GM21825 (cell line): Measurements from ENCODE around the gene WNT5B.

Experiments used
- ATAC-seq: cut with Tn5 transposase; IDR thresholded peaks from one replicate; pipeline ENCODE4 v1.9.1; 2021; ENCODE audit warnings: mild to moderate bottlenecking, moderate library complexity; ENCODE audit not compliant: unreplicated experiment

Gene WNT5B

GRCh38 chr12:1628666-1629337 lies at the start of gene WNT5B:
TSS of gene WNT5B (plus strand) at chr12:1629231. CDS start at chr12:1631355, 2,124 bp downstream.
- ATAC-seq: no peak

DNA sequence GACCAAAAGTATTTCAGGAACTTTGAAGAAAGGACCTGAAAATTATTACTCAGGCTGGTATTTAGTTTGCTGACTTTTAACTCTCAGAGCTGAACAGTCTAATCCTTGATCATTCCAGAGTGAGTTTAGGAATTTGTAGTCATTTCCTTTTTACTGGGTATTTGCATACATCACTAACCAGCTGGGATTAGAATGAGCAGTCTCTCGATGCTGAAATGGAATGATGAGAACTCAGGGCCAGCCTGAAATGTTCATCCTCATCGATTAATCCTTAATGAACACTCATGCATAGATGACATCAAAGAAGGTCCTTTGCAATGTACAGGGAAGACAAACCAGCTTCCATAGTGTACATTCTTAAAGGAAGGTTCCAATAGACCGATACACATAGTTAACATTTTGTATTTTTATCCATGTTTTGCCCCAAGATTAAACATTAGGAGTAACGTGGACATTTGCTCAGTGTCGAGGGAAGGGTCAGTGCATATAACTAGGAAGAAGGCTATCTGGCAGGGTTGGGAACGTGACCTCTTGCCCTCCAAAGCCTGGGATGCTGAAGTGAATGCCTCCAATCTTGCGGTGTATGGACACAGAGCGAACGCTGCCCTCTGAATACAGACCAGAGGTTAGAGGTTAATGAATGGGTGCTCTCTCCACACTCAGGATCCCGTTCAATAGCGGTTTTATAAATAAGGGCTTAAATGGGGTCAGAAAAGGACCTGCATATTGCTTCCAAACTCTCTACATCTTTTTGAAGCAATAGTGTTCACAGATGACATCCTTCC lies 49.2 kb upstream of the WNT5B start:
- no peak for ATAC-seq

- ATAC-seq: no peak
Observed at GRCh38 chr12:1580526-1580925, 48.5 kb upstream of the WNT5B start.

- ATAC-seq: no peak
Observed at GRCh38 chr12:1581973-1582708, 46.9 kb upstream of the WNT5B start.

DNA sequence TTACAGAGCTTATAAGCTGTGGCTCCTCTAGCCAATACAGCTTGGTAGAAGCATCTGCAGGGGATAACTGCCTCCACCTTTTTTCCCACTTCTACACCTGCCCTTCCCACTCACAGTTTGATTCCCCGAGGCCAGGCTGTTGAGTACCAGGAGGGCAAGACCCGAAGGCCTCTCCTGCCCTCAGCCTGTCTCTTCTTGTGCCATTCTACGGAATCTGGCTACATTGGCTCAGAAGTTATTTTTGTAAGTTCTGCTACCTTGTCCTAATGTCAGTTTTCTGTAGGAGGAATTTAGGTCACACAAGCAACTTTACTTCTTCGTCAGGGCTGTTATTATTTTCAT lies 46.4 kb upstream of the WNT5B start:
- no peak for ATAC-seq

DNA sequence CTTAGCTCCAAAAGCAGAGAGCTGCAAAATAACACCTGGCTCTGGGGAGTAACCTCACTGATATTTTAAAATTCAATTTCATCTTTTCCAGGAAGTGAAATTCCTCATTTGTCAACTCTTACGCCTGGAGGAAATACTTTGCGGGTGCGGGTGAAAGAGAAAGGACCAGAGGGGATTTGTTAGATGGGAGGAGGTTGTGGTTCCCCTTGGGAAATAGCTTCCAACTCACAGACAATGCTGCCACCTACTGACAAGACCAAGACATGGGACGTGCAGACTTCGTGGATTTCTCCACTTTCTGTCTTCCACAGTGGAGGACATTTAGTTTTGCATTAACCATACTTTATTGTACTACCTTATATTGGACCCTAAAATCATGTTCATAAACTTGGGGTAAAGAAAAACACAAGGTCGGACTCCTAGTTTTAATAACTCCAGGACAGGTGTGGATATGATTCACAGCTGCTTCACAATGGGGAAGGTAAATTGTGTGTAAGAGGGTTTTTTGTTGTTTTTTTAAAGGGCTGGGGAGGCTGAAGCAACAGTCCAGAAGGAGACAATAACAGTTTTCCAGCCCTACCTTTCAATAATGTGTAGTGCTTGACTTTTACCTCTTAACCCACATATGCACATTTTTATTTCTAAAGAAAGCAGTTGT lies 45.5 kb upstream of the WNT5B start:
- ATAC-seq: peak; percentile 69

DNA sequence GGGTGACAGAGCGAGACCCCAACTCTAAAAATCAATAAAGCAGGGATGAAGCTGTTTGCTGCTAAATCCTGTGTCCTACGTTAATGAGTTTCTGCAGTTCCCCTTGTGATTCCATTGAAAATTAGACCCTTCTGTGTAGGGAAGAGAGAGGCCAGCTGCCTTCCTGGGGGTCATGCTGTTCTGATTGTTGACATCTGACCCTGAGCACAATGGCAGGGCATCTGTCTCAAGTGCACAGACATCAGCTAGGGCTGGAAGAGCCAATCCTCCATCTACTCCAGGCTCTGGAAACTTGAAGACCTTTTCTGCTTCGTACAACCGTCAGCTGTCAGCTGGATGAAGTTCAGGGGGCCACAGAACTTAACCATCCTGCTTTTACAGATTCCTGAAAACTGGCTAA lies 44.7 kb upstream of the WNT5B start:
- ATAC-seq: no peak

- ATAC-seq: no peak
Observed at GRCh38 chr12:1587927-1588574, 41.0 kb upstream of the WNT5B start.

GRCh38 chr12:1588575-1588947 lies 40.5 kb upstream of the WNT5B start:
- ATAC-seq: no peak

DNA sequence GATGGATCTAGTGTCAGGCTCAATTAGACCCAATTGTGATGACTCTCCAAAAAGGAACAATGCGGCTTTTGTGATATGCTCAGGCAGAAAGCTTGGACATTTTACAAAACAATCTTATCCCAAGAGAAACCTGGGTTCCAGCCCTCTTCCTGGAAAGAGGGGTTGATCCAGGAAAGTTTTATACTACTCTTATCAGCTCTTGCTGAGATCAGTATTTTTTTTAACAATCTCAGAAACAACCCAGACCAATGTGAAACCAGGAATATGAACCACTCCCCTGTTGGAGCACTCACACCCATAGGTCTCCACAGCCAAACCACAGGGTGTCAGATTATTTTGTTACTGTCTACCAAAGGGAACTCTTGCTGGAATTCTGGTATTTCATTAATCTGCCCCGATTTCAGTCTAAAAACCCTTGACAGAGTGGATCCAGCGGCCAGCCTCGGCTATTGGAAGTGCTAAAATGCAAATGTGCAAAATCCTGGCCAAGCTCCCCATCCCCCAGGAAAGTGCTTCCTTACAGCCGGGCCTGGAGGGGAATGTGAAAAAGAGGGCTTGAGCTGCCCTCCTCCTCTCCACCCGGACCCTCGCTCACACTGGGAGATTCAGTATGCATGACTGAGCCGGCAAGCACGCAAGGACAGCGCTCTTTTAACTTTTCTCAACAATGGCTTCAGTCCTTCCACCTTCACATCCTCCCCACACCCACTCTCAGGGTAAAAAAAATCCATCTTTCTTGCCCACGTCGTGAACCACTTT lies 38.6 kb upstream of the WNT5B start:
- no peak for ATAC-seq

GRCh38 chr12:1591034-1591433 lies 38.0 kb upstream of the WNT5B start:
- no peak for ATAC-seq

DNA sequence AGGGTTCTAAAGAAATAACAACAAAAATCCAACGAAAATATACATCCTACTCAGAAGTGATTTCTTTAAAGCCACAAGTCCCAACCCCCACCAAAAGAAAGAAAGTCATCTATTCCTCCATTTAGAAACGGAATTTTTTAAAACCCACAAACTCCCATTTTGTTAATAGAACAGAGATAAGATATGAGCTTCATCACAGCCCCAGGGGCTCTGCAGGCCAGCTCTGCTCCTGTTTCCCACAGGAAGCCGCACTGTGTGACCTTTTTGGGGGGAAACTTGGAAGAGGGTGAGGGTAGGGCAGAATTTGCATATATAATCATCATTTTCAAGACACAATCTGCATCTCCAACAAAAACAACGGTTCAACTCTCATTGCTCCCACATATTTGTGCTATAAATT lies 37.5 kb upstream of the WNT5B start:
- ATAC-seq: no peak

DNA sequence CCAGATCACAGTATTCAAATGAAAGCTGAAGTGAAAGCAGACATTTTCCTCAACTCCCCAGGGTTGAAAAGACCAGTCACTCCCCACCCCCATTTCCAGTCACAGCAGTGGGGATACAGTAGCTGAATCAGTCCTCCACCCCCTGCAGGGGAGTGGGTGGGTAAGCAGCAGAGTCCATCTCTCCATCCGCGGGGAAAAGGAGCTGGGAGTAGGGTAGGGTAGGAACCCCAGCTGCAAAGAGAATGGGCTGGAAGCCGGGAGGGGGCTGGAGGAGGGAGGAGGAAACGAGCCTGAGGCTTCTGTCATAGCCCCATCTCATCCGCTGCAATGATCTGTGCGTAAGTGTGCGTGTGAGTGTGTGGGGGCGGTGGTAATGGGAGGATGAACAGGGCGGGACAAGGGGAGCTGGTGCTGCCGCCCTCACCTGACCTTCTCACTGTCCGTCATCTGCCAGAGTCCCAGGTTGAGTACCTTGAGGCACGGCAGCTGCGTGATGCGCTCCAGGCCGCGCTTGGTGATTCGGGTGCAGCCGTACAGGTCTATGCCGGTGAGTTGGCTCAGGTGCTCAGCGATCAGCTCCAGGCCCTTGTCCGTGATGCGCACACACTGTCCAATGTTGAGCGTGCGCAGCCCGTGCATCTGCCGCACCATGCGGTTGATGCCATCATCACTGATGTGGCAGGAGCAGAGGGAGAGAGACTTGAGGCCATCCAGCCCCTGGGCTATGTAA lies 36.4 kb upstream of the WNT5B start:
- peak; percentile 24 for ATAC-seq

DNA sequence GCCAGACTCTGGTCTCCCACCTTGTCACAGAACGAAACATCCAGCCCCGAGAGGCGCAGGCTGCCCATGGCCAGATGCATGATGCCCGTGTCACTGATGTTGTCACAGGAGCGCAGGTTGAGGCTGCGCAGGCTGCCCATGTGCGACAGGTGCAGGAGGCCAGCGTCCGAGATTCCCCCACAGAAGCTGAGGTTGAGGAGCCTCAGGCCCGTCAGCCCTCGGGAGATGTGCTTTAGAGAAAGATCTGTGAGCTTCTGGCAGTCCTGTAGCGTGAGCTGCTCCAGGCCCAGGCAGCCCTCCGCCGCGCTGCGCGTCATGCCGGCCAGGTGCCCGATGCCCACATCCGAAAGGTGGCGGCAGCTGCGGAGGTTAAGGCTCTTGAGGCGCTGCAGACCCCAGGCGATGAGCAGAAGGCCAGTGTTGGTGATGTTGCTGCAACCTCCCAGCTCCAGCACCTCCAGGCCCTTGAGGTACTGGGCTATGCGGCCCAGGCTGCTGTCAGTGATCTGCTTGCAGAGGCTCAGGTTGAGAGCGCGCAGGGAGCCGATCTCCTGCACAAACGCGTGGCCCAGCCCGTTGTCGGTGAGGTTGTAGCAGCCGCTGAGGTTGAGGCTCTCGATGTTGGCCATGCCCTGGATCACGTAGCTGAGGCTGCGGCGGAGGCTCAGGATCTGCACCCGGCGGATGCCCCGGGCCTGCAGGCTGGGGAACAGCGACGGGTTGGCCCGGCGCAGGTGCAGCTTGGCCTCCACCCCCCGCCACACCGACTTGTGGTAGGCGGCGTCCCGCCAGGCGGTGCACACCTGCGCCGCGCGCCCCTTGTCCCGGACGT lies 35.6 kb upstream of the WNT5B start:
- ATAC-seq: peak; percentile 26

DNA sequence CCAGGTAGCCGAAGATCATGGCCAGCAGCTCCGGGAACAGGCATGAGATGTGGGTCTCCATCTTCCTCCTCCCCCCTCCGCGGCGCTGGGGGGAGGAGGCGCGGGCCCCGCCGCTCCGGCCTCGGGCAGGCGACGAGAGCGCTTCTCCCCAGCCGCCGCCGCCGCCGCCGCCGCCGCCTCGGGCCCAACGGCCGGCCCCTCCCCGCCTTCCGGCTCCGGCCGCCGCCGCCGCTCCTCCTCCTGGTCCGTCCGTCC lies 35.1 kb upstream of the WNT5B start:
- ATAC-seq: peak; percentile 49

DNA sequence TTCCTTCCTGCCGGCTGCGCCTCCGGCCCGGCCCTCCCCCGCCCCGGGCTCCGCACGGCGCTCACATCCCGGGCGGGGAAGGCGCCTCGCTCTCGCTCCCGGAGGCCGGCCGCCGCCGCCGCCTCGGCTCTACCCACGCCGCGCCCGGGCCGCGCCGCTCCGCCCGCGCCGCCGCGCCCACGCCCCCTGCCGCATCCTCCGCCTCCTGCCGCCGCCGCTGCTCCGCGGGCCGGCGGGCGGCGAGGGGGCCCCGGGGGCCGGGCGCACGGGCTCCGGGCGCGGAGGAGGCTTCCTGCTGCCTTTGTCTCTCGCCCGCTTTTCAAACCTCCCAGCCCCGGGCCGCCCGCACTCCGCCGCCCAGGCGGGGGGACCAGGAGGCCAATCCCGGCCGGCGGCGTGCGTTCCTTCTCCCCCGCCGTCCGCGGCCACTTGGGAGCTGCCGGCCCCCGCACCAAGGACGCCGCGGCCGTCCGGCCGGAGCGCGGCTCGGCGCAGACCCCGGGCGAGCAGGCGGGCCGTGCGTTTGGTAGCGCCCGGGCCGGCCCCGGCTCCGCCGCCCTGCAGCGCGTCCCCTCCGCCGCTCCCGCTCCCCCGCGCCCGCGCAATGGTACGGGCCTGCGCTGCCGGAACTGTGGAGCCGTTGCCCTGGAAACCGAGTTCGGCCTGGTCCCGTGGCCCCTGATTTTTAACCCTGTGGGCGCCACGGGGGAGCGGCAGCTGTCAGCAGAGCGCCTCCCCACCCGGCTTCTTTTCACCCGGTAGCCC lies 34.6 kb upstream of the WNT5B start, which contains the start of gene FBXL14:
TSS of gene FBXL14 (minus strand) at position 321 of the 765 bp plus-strand sequence. CDS start 515 bp downstream, outside the sequence.
- ATAC-seq: peak; percentile 39

DNA sequence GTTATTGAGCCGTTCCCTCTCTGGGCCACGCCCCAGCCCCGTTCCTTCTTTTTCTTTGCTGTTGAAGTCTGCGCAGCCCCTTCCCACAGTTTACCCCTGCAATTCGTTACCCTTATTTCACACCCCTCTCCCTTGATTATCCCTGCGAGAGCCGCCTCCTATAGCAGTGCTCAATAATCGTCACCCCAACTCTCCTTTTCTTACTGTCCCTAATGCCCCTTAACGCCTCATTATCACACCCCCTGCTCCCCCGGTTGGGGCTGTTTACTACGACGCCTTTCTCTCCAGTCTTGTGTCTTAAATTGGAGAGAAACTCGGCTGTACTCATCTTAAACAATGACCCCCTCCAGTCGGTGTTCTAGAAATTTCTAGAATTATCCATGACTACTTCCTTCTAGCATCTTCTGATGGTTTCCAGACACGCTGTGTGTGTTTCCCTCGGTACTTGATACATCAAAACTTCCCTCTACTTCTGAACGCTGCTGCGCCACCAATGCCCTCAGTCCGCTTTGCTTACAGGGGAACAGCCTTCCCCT lies 33.9 kb upstream of the WNT5B start:
- no peak for ATAC-seq
